ENCODE measurements around the gene FNDC3B. TPM values are rescaled to one million over a fixed set of nuclear protein-coding genes. Genes with fewer than 3 reads are reported as not detected.

Gene FNDC3B
- total and polyA plus RNA-seq, 9 of the 15 experiments (the other 6 are each of a cell fraction or from before 2014, with no cell fraction given): 7.0 to 35.8 (median 16.2) TPM

- no peak for TF ChIP-seq UBTF (IDR thresholded peaks at IDR 0.05; ENCODE audit: borderline replicate concordance in 1 of 2, low read depth in 2 of 2, low read length in 2 of 2)
- no peak for TF ChIP-seq PATZ1 (CRISPR knock-in tag; IDR thresholded peaks at IDR 0.05; ENCODE audit: borderline replicate concordance)
- no peak for TF ChIP-seq ZNF507 (tag; conservative IDR thresholded peaks at IDR 0.05)
- no peak for TF ChIP-seq CBX2 (IDR thresholded peaks at IDR 0.05; ENCODE audit: insufficient read depth, low read length, poor library complexity, severe bottlenecking)
- TF ChIP-seq ZNF57 (CRISPR knock-in tag; IDR thresholded peaks at IDR 0.05): no peak
- TF ChIP-seq ZNF407 (IDR thresholded peaks at IDR 0.05; ENCODE audit: low read depth): no peak
- TF ChIP-seq ZNF717 (CRISPR knock-in tag; IDR thresholded peaks at IDR 0.05): no peak
- TF ChIP-seq ZBED1 (IDR thresholded peaks at IDR 0.05): no peak
- TF ChIP-seq GABPA (tag; conservative IDR thresholded peaks at IDR 0.05; ENCODE audit: low read depth): no peak
- TF ChIP-seq ZNF41 (CRISPR knock-in tag; conservative IDR thresholded peaks at IDR 0.05): no peak
- no peak for TF ChIP-seq GTF3C2 (IDR thresholded peaks at IDR 0.05; ENCODE audit: borderline replicate concordance, extremely low read depth, insufficient read length)
- no peak for TF ChIP-seq MCM2 (IDR thresholded peaks at IDR 0.05; ENCODE audit: low read depth)
These were observed 267.8 kb downstream of the FNDC3B start (continued) for GRCh38 chr3:172307141-172307560.
